ENCODE data around the gene LAMP1.
"Not testable (repeated sequence)": the region's sequence is repeated elsewhere in the genome, so short reads cannot be mapped to it uniquely, and the experiment has no call there.

The LAMP1 gene

DNA sequence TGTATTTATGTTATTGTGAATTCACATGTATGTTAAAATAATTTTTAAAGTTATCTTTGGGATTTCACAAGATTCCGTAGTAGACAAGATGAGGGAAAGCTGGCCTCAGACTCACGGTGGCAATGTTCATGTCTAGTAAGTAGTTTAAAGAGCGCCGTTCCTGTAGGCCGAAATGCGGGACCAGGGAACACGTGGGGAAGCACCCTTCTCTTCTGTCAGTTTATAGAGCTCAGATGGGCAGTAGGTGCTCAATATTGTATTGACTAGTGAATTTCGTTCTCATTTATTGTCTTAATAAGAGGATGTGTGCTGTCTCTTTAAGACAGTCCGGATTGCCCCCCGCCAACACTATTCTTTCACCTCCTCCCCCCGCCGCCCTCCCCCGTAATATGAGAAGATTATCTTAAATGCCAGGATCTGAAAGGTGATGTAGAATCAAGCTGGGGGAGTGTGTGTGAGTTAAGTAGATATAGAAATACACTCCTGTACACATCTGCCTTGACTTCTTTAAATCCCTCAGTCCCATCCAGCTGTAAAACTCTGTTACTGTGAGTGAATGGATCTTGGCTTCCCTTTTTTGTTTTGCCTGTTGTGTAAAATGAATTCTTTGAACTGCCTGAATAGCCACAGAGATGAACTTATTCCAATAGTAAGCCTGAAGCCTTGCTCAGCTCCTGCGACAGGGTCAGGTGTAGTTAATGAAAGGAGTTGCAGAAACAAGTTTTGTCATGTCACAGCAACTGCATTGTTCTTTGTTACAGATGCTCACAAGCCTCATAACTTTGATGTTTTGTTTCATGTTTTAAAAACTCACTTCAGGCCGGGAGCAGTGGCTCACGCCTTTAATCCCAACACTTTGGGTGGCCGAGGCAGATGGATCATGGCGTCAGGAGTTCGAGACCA lies 1.3 kb downstream of the LAMP1 start:
- no peak for DNase-seq

DNA sequence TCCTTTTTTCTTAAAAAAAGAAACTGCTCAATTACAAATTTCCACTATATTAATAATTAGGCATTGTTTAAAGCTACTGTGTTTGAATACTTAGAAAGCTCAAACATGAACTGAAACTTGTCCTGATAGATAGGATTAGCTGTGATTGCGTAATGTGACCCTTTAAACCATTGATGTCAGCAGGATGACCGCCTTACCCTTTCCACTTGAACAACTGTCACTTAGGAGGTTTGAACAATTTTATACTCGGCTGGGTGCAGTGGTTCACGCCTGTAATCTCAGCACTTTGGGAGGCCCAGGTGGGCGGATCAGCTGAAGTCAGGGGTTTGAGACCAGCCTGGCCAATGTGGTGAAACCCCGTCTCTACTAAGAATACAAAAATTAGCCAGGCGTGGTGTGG lies 2.9 kb downstream of the LAMP1 start:
- no peak for DNase-seq

DNA sequence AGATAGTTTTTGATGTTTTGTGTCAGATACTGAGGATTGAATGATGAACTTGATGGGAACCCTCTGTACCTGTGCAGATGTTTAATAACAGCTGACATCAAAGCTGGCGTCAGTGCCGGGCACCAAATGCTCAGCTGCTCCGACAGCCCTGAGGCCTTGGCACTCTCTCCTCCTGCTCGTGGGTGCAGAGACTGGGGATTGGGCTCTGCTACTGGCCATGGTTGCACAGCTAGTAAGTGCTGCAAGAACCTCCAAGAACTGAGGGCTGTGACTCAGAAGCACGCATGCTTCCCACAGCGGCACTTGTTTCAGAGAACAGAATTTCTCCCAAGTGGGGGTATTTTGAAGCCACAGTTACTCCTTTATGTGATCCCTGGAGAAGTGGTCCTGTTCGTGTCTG lies 5.9 kb downstream of the LAMP1 start:
- no peak for DNase-seq

DNA sequence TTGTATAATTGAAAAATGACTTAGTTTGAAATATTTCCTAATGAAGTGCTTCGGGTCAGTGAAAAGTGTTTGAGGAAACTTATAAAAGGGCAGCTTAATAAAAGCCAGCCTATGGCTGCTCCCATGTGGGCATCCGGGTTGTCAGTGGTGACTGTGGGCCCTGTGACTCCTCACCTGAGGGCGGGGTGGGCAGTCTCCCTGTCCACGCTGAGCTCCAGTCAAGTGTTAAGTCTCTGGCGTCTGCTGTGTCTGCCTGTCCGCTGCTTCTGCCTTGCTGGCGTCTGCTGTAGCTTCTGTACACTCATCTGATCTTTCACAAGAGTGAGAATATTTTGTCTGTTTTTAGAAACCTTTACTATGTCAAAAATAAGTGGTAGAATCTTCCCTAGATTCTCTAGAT lies 7.1 kb downstream of the LAMP1 start:
- DNase-seq = no peak

DNA sequence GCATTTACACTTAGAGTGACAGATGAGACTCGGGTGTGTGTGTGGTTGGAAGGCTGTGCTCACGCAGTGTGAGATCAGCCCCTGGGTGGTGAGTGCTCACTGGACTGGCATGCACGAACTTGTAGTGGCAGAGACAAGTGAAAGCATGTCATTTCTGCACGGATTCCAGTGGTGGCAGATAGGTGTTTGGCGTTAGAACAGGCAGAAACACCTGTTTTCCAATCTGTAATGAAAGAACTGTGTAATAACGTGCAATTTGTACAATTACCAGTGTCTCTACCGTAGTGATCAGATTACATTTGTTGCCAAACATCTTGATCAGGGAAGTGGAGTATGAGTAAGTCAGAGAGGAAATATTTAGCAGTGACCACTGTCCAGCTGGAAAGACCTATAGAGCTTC lies 8.2 kb downstream of the LAMP1 start:
- DNase-seq = no peak

DNA sequence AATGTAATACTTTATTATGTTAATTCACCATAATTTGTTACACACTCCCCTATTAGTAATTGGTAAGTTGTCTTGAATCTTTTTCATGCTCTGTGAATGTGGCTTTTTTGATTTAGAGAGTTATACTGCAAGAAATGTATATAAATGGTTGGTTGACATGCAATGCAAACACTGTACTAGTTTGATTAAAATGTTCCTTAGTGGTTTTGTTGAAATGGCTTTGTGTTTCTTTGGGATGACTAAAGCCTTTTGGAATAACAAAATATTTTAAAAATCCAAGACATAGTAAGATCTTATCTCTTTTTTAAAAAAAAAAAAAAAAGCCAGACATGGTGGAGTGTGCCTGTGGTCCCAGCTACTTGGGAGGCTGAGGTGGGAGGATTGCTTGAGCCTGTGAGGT lies 10.5 kb downstream of the LAMP1 start:
- DNase-seq = no peak

DNA sequence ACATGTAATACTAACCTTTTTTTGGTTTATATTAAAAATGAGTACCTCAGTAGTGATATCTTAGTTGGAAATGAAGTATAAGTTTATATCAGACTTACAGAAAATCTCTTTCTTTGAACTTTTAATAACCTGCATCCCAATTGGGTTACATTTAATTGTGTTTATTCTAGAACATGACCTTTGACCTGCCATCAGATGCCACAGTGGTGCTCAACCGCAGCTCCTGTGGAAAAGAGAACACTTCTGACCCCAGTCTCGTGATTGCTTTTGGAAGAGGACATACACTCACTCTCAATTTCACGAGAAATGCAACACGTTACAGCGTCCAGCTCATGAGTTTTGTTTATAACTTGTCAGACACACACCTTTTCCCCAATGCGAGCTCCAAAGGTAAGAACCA lies 12.4 kb downstream of the LAMP1 start:
- DNase-seq = no peak

DNA sequence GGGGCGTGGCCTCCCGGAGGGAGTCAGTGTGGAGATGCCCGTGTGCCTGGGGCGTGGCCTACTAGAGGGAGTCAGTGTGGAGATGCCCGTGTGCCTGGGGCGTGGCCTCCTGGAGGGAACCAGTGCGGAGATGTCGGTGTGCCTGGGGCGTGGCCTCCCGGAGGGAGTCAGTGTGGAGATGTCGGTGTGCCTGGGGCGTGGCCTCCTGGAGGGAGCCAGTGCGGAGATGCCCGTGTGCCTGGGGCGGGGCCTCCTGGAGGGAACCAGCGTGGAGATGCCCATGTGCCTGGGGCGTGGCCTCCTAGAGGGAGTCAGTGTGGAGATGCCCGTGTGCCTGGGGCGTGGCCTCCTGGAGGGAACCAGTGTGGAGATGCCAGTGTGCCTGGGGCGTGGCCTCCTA lies 17.1 kb downstream of the LAMP1 start:
- not testable (repeated sequence) for DNase-seq

DNA sequence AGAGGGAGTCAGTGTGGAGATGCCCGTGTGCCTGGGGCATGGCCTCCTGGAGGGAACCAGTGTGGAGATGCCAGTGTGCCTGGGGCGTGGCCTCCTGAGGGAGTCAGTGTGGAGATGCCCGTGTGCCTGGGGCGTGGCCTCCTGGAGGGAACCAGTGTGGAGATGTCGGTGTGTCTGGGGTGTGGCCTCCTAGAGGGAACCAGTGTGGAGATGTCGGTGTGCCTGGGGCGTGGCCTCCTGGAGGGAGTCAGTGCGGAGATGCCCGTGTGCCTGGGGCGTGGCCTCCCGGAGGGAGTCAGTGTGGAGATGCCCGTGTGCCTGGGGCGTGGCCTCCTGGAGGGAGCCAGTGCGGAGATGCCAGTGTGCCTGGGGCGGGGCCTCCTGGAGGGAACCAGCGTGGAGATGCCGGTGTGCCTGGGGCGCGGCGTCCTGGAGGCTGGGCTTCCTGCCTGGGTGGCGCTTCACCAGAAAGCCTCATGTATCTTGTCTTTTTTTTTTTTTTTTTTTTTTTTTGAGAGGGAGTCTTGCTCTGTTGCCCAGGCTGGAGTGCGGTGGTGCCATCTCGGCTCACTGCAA lies 17.9 kb downstream of the LAMP1 start:
- DNase-seq = not testable (repeated sequence)

DNA sequence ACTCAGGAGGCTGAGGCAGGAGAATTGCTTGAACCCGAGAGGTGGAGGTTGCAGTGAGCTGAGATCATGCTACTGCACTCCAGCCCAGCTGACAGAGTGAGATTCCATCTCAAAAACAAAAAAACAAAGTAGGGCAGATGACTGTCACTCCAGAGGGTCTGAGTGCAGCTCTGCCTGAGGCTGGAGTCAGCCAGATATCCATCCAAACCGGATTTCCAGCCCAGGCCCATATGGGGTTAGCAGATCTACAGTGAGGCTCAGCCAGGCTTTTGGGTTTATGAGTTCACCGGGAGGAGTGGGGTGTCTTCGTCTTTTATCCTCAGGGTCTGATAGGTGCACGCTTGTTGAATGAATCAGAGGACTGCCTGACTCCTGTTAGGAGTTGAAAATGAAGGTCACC lies 19.0 kb downstream of the LAMP1 start:
- DNase-seq = no peak

DNA sequence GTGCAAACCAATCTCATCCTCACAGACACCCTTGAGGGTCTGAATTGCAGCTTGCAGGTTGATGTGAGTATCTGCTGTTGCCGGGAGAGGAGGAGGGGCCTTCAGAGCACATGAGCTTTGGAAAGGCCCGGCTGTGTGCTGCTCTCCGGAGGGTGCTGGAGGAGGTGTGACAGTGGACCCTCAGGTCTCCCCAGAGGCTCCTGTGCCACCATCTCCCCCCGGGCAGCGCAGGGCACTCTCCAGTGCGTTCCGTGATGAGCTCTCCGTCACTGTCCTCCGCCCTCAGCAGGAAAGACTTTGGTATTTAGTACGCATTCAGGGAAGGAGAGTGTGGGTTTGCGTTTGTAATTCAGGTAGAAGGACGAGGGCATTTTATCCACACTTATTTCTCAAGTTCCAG lies 20.0 kb downstream of the LAMP1 start:
- no peak for DNase-seq

DNA sequence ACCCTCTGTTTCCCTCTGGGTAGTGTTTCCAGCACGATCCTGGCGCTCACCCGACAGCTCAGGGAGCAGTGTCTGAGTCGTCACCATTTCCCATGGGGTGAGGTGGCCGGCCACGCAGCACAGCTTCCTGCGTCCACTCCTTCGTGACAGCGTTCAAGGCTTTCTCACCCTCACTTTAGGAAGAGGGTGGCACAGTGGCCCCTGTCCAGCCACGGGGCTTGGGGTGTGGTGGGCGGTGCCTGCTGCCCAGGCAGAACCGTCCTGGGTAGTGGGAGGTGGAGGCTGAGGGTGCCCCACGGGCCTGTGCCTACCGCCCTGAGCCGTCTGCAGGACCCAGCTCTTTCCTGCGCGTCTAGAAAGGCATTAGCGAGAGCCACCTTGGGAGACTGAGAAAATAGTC lies 21.9 kb downstream of the LAMP1 start:
- DNase-seq = no peak

DNA sequence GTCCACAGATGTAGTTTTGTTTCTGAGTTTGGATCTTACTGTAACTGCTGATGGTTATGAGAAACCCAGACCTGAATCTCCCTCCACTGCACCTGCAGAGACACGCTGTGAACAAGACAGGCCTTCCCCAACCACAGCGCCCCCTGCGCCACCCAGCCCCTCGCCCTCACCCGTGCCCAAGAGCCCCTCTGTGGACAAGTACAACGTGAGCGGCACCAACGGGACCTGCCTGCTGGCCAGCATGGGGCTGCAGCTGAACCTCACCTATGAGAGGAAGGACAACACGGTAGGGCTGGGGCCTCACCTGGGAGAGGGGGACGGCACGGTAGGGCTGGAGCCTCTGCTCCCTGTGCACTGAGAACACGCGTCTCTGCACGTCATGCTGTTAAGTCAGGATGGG lies 22.3 kb downstream of the LAMP1 start:
- no peak for DNase-seq

DNA sequence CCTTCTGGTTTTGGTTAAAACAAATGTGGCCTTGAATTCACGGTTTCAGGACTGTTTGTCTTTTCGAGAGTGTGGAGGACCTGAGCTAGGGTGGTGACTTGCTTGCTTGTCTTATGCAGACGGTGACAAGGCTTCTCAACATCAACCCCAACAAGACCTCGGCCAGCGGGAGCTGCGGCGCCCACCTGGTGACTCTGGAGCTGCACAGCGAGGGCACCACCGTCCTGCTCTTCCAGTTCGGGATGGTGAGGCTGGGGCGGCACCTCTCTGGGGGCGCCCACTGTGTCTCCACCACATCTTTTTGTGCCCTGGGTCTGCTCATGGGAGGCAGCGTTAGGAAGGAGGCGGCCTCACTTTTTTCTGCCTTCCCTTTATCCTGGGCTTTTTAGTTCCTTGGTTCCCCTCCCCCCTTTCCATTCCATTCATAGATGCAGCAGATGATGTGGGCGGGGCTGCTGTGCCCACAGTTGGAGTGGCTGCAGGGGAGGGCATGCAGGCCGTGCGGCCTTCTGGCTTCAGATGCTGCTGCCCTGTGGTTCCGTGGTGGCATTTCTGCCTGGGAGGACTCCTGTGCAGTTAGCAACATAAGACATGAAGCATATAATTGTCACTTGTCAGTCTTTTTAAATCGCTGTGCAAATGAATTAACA lies 23.3 kb downstream of the LAMP1 start:
- no peak for DNase-seq

DNA sequence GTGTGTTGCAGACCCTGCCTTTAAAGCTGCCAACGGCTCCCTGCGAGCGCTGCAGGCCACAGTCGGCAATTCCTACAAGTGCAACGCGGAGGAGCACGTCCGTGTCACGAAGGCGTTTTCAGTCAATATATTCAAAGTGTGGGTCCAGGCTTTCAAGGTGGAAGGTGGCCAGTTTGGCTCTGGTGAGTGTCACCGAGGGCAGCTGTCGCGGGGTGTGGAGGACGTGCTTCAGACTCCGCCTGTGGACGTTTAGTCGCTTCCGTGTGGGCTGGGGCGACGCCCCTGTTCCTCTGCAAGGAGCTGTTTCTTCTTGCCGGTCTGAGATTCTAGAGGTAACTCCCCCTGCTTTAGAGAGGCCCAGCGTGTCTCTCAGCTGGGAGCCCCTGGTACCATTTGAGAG lies 24.5 kb downstream of the LAMP1 start:
- DNase-seq = no peak

DNA sequence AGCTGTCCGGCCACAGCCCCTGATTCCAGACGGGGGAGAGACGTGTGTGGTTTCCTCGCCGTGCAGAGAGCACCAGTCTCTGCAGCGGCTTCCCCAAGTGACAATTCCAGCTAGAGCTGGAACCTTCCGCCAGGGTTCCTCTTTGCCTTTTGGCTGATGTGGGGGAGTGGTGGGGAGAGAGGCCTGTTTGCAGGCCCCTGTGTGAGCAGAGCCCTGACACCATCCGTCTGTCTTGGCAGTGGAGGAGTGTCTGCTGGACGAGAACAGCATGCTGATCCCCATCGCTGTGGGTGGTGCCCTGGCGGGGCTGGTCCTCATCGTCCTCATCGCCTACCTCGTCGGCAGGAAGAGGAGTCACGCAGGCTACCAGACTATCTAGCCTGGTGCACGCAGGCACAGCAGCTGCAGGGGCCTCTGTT lies 25.0 kb downstream of the LAMP1 start:
- DNase-seq = no peak

DNA sequence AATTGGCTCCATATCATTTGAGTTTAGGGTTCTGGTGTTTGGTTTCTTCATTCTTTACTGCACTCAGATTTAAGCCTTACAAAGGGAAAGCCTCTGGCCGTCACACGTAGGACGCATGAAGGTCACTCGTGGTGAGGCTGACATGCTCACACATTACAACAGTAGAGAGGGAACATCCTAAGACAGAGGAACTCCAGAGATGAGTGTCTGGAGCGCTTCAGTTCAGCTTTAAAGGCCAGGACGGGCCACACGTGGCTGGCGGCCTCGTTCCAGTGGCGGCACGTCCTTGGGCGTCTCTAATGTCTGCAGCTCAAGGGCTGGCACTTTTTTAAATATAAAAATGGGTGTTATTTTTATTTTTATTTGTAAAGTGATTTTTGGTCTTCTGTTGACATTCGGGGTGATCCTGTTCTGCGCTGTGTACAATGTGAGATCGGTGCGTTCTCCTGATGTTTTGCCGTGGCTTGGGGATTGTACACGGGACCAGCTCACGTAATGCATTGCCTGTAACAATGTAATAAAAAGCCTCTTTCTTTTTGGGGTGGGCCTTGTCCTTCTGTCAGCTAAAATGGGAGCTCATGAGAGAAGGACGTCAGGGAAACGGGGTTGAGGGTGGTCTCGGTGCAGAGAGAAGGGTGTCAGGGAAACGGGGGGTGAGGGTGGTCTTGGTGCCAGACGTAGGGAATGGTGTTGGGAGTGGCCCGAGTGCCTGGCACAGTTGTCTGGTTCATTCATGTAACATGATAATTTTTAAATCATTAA lies 26.0 kb downstream of the LAMP1 start:
- no peak for DNase-seq

DNA sequence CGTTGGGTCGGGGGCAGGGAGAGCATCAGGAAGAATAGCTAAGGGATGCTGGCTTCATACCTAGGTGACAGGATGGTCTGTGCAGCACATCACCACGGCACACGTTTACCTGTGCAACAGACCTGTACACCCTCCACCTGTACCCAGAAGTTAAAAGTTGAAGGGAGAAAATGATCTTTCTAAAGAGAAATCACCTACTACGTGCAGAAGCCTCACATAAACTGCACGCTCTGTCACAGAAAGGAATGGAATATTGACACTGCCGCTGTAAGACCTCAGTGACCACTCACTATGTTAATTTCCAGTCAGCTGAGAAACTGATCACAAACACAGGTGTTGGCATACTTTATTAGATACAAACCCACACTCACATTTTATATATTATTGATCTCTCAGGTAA lies 26.8 kb downstream of the LAMP1 start:
- no peak for DNase-seq

DNA sequence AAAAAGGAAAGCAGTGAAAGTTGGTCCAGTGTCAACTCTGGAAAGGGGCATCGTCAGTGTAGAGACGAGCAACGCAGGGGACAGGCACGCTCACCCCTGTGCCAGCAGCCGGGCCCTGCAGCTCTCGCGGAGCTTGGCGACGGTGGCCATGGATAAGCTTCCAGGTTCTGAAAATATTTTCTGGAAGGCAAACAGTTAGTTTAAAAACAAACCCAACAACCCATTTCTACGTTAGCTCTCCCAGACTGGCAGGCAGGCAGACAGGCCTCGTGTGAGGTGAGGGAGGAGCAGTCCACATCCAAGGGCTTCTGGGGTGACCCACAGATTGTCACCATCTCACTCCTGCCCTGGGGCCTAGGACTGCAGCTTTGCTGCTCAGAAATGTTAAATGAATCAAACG lies 27.4 kb downstream of the LAMP1 start:
- no peak for DNase-seq

DNA sequence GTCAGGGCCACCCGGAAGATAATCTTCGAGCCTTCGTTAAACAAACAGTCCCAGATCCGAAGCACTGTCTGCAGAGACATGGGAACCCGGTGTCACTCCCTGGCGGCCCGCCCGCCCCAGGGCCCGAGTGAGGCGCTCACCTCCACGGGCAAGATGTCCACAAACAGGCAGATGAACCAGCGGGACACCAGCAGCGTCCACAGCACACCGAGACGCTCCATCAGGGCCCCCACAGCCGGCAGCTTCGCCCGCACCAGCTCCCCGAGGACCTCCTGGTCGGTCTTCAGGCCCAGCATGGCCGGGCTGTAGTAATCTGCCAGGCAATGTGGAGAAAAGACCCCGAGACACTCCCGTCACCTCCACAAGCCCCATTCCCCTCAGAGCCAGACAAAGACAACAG lies 28.7 kb downstream of the LAMP1 start:
- DNase-seq = no peak

DNA sequence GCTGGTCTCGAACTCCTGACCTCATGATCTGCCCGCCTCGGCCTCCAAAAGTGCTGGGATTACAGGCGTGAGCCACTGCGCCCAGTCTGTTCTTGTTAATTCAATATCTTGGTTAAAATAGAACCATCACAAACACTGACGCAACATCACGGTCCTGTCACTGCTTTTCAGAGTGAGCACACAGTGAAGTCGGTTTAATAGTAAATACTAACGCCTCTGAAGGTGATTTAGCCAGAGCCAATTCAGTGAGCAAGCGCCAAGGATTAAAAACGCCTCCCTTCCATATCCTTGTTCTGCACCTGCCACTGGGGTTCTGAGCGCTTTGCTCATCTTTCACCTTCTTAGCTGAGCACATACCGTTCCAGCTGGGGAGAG lies 30.3 kb downstream of the LAMP1 start:
- DNase-seq = no peak

DNA sequence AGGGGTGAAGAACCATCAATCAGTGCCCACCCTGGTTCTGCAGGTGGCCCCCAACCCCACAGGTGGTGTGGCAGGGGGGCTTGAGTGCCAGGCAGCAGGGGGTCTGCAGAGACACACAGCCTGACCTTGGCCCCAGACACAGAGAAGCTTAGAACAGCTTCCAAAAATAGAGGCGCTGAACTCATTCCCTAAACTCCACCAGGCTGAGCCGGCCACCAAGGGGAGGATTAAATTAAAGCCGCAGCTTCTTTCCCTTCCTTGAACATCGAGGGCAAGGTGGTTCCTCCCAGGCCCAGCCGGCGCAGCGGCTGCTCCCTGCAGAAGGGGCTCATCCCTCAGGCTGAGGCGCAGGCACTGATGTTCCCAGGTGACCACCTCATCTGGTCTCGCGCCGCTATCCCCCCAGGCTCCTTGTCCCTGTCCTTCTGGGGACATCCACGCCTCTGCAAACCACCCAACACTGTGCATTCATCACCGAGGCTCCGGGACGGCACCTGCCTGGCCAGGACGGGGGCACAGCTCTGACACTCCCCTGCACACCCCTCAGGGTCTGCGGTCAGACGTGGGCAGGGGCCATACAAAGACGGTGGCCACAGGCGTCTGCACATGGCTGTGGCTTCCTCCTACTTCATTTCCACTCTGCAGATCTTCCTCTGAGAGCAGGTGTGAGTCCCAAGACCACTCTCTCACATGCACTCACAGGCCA lies 30.9 kb downstream of the LAMP1 start:
- no peak for DNase-seq

DNA sequence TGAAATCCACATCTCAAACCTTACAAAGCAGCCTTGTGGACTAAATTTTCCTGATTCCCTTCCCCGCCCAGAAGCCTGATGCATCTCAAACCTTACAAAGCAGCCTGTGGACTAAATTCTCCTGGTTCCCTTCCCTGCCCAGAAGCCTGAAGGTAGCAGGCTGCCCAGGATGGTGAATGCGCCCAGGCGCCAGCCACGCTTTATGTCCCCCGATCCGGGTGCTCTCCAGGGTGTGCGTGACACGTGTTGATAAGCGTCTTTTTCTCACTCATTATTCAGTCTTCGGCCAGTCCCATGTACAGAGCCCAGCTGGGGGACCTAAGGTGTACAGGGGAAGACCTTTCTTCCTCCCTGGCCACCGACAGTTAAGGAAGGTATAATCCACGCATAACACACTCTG lies 31.8 kb downstream of the LAMP1 start:
- no peak for DNase-seq

Data from NCI-H1092 treated with DMSO at 0.1 percent for 48 hours (cell line).